Measurements from ENCODE around the gene ARSG. TPM values are rescaled to one million over a fixed set of nuclear protein-coding genes. Genes with fewer than 3 reads are reported as not detected.
A peak's percentile ranks its signal among the peaks of the same experiment; 100 is the strongest.

ARSG gene
- total and polyA plus RNA-seq, 9 of the 15 experiments (the other 6 are each of a cell fraction or from before 2014, with no cell fraction given): 1.0 to 5.6 (median 1.8) TPM

- TF ChIP-seq CCAR2 (IDR thresholded peaks at IDR 0.05; ENCODE audit: low read depth, low read length) (no peak), HDGF (IDR thresholded peaks at IDR 0.05) (no peak), ZNF551 (CRISPR knock-in tag; IDR thresholded peaks at IDR 0.05) (no peak), HDAC1 (IDR thresholded peaks at IDR 0.05) (no peak), SRF (CRISPR knock-in tag; IDR thresholded peaks at IDR 0.05) (no peak), CBFA2T2 (conservative IDR thresholded peaks at IDR 0.05) (no peak), ZNF124 (CRISPR knock-in tag; IDR thresholded peaks at IDR 0.05) (no peak), HDAC6 (IDR thresholded peaks at IDR 0.05; ENCODE audit: low read depth, low read length) (no peak), ZNF778 (CRISPR knock-in tag; IDR thresholded peaks at IDR 0.05) (no peak), NONO (IDR thresholded peaks at IDR 0.05; ENCODE audit: low read depth in 2 of 2, low read length in 1 of 2) (peak; percentile 42 to 73; a peak in 1 of 4 replicates), ILF3 (IDR thresholded peaks at IDR 0.05; ENCODE audit: borderline replicate concordance) (no peak; the same call in 1 of the 2 replicates), MAX (CRISPR knock-in tag; IDR thresholded peaks at IDR 0.05) (peak; percentile 98), EWSR1 (IDR thresholded peaks at IDR 0.05; ENCODE audit: borderline replicate concordance, low read depth, partially characterized antibody) (no peak), ZNF133 (CRISPR knock-in tag; IDR thresholded peaks at IDR 0.05) (no peak), CTCFL (IDR thresholded peaks at IDR 0.05; ENCODE audit: borderline replicate concordance, insufficient read depth, low read depth, low read length, poor library complexity, severe bottlenecking) (no peak), WHSC1 (IDR thresholded peaks at IDR 0.05; ENCODE audit: low read length) (no peak), MED1 (CRISPR knock-in tag; IDR thresholded peaks at IDR 0.05; ENCODE audit: borderline replicate concordance) (no peak)
- TF ChIP-seq, protein P1, sequence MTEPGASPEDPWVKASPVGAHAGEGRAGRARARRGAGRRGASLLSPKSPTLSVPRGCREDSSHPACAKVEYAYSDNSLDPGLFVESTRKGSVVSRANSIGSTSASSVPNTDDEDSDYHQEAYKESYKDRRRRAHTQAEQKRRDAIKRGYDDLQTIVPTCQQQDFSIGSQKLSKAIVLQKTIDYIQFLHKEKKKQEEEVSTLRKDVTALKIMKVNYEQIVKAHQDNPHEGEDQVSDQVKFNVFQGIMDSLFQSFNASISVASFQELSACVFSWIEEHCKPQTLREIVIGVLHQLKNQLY (CRISPR knock-in tag; conservative IDR thresholded peaks at IDR 0.05): no peak
- TF ChIP-seq, protein P2, sequence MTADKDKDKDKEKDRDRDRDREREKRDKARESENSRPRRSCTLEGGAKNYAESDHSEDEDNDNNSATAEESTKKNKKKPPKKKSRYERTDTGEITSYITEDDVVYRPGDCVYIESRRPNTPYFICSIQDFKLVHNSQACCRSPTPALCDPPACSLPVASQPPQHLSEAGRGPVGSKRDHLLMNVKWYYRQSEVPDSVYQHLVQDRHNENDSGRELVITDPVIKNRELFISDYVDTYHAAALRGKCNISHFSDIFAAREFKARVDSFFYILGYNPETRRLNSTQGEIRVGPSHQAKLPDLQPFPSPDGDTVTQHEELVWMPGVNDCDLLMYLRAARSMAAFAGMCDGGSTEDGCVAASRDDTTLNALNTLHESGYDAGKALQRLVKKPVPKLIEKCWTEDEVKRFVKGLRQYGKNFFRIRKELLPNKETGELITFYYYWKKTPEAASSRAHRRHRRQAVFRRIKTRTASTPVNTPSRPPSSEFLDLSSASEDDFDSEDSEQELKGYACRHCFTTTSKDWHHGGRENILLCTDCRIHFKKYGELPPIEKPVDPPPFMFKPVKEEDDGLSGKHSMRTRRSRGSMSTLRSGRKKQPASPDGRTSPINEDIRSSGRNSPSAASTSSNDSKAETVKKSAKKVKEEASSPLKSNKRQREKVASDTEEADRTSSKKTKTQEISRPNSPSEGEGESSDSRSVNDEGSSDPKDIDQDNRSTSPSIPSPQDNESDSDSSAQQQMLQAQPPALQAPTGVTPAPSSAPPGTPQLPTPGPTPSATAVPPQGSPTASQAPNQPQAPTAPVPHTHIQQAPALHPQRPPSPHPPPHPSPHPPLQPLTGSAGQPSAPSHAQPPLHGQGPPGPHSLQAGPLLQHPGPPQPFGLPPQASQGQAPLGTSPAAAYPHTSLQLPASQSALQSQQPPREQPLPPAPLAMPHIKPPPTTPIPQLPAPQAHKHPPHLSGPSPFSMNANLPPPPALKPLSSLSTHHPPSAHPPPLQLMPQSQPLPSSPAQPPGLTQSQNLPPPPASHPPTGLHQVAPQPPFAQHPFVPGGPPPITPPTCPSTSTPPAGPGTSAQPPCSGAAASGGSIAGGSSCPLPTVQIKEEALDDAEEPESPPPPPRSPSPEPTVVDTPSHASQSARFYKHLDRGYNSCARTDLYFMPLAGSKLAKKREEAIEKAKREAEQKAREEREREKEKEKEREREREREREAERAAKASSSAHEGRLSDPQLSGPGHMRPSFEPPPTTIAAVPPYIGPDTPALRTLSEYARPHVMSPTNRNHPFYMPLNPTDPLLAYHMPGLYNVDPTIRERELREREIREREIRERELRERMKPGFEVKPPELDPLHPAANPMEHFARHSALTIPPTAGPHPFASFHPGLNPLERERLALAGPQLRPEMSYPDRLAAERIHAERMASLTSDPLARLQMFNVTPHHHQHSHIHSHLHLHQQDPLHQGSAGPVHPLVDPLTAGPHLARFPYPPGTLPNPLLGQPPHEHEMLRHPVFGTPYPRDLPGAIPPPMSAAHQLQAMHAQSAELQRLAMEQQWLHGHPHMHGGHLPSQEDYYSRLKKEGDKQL (CRISPR knock-in tag; IDR thresholded peaks at IDR 0.05; ENCODE audit: borderline replicate concordance): no peak
Measured at GRCh38 chr17:68247445-68248198, 43.7 kb upstream of the ARSG start, which contains the start of gene AMZ2 (continued).
